Esophagus squamous epithelium (tissue), 5 donors: ENCODE results near the gene PPP2R3A. TPM values are rescaled to one million over a fixed set of nuclear protein-coding genes. Genes with fewer than 3 reads are reported as not detected.
A peak's percentile ranks its signal among the peaks of the same experiment; 100 is the strongest.

Experiments
- DNase-seq: peaks from one replicate; lab custom pipeline; 2025; lab: John Stamatoyannopoulos, UW
- H3K27ac ChIP-seq, 4 donors: fragments of 200-600 bp; sonication (generic); one replicate each; pipeline ENCODE4 v1.5.1; 2016 to 2019; ENCODE audit warnings: mild to moderate bottlenecking in 1 of 4
- H3K27me3 ChIP-seq, 4 donors: fragments of 200-600 bp; sonication (generic); 1 replicate in 3 of 4; 2 replicates in 1 of 4; pipeline versions ENCODE4 v1.5.1 to v1.6.0; 2017 to 2021; ENCODE audit warnings: antibody characterized with exemption in 1 of 4
- H3K36me3 ChIP-seq, 3 donors: fragments of 200-600 bp; sonication (generic); one replicate each; pipeline ENCODE4 v1.5.1; 2016 to 2019
- H3K4me1 ChIP-seq, 3 donors: fragments of 200-600 bp; sonication (generic); one replicate each; pipeline ENCODE4 v1.5.1; 2017 to 2019
- H3K4me3 ChIP-seq, 4 donors: fragments of 200-600 bp; sonication (generic); 1 replicate in 3 of 4; 2 replicates in 1 of 4; pipeline ENCODE4 v1.5.1; 2016 to 2019; ENCODE audit warnings: mild to moderate bottlenecking in 2 of 4, moderate library complexity in 1 of 4
- H3K9me3 ChIP-seq, 3 donors: fragments of 200-600 bp; sonication (generic); one replicate each; pipeline ENCODE4 v1.5.1; 2016 to 2019
- CTCF ChIP-seq, 6 experiments: fragments of 450-650 bp in 4 of 6; fragments of 200-600 bp in 2 of 6; sonication (generic) in 2 of 6; IDR thresholded peaks; one replicate each; pipeline ENCODE4 v1.5.1; 2016 to 2019; ENCODE audit warnings: antibody characterized with exemption in 6 of 6, mild to moderate bottlenecking in 4 of 6, moderate library complexity in 4 of 6
- POLR2A ChIP-seq, 4 donors: fragments of 450-650 bp; IDR thresholded peaks; one replicate each; pipeline ENCODE4 v1.6.1; 2017; ENCODE audit warnings: antibody characterized with exemption in 4 of 4, mild to moderate bottlenecking in 4 of 4, moderate library complexity in 3 of 4
- WGBS, 2 donors: methylation state at CpG; one replicate each; pipeline ENCODE4 v1.1.5; 2018; 5-methylcytosine and 5-hydroxymethylcytosine counted together
- intact Hi-C: fragments of 100-400 bp; cut with DNase I; formaldehyde crosslinking; loops from one replicate; pipeline ENCODE4 v1.15.0; 2022
- total RNA-seq, 4 donors: library from RNA; depleted of rRNA; stranded (reverse); fragments of >200 nt; gene quantifications; one replicate each; pipeline ENCODE4 v1.1.0, GENCODE V29; 2016
- donor health status: DM: yes; HTN: yes; CAD: no.

Gene PPP2R3A
- total RNA-seq, result 10 to 100 TPM in 3 of 4 donors, 1 to 10 TPM in 1; 9.4 to 15.6 (median 13.6) TPM

GRCh38 chr3:135965506-135966270, at the start of gene PPP2R3A:
TSS of gene PPP2R3A (plus strand) at chr3:135965728. CDS start at chr3:136001499, 35,771 bp downstream.
- TF ChIP-seq CTCF (IDR thresholded peaks at IDR 0.05) (no peak), POLR2A (IDR thresholded peaks at IDR 0.05) (peak in 2 of 4 donors; percentile 24 to 54)
- WGBS, 2 donors, result 5% methylated on average over 4 of the region's 83 CpGs; no CpG with 5 or more reads in 1 of the 2 donors
- Histone ChIP-seq H3K4me1 (peaks cover 8 to 42% (median 13%) of the 10 kb centered on the region in 3 donors), H3K27ac (peak within 1 kb of the TSS; percentile 89 to 94 (median 92)), H3K36me3 (no peaks in the 10 kb centered on the region), H3K4me3 (peak within 1 kb of the TSS; percentile 75 to 91 (median 87)), H3K9me3 (no peaks in the 10 kb centered on the region), H3K27me3 (no peaks in the 10 kb centered on the region)
- no peak for DNase-seq
- intact Hi-C loops, result no loop called here

GRCh38 chr3:135916310-135916709, 49.2 kb upstream of the PPP2R3A start:
- H3K27me3 ChIP-seq, result no peaks in the 10 kb centered on the region
- no peak overlapping the region for H3K4me3 ChIP-seq
- peaks cover 0 to 13% (median 5%) of the 10 kb centered on the region in 3 donors for H3K4me1 ChIP-seq
- intact Hi-C loops, result loop anchor here (10.0 kb wide), 1 partner anchor 128 kb away; no protein-coding TSS in a partner anchor
- 66 to 71% methylated on average over 4 of the region's 4 CpGs for WGBS, 2 donors
- no peaks in the 10 kb centered on the region for H3K9me3 ChIP-seq
- H3K27ac ChIP-seq, result no peak overlapping the region
- TF ChIP-seq POLR2A (IDR thresholded peaks at IDR 0.05) (no peak), CTCF (IDR thresholded peaks at IDR 0.05) (no peak)
- no peaks in the 10 kb centered on the region for H3K36me3 ChIP-seq
- DNase-seq, result no peak

- WGBS, 2 donors, result 13 to 25% methylated on average over 3 of the region's 3 CpGs
- TF ChIP-seq CTCF (IDR thresholded peaks at IDR 0.05) (no peak), POLR2A (IDR thresholded peaks at IDR 0.05) (no peak)
- no peaks in the 10 kb centered on the region for H3K36me3 ChIP-seq
- H3K9me3 ChIP-seq, result no peaks in the 10 kb centered on the region
- H3K27ac ChIP-seq, result no peak overlapping the region
- H3K4me3 ChIP-seq, result no peak overlapping the region
- H3K4me1 ChIP-seq, result peaks cover 0 to 13% (median 5%) of the 10 kb centered on the region in 3 donors
- intact Hi-C loops, result loop anchor here (10.0 kb wide), 1 partner anchor 128 kb away; no protein-coding TSS in a partner anchor
- no peak for DNase-seq
- H3K27me3 ChIP-seq, result no peaks in the 10 kb centered on the region
Observed at GRCh38 chr3:135917076-135917475, 48.5 kb upstream of the PPP2R3A start.

- Histone ChIP-seq H3K4me1 (peaks cover 0 to 13% (median 5%) of the 10 kb centered on the region in 3 donors), H3K36me3 (no peaks in the 10 kb centered on the region), H3K9me3 (no peaks in the 10 kb centered on the region), H3K27ac (no peak overlapping the region), H3K4me3 (no peak overlapping the region), H3K27me3 (no peaks in the 10 kb centered on the region)
- DNase-seq, result no peak
- intact Hi-C loops, result loop anchor here (10.0 kb wide), 1 partner anchor 127 kb away; no protein-coding TSS in a partner anchor
- TF ChIP-seq CTCF (IDR thresholded peaks at IDR 0.05), result no peak
- TF ChIP-seq POLR2A (IDR thresholded peaks at IDR 0.05), result no peak
- 87 to 94% methylated on average over 8 of the region's 8 CpGs for WGBS, 2 donors
Observed at GRCh38 chr3:135917927-135918597, 47.5 kb upstream of the PPP2R3A start.
